ENCODE results near the gene TMEM50A. TPM values are rescaled to one million over a fixed set of nuclear protein-coding genes. Genes with fewer than 3 reads are reported as not detected.
"Not testable (repeated sequence)": the region's sequence is repeated elsewhere in the genome, so short reads cannot be mapped to it uniquely, and the experiment has no call there.

TMEM50A gene
- total RNA-seq, 1 donor from 2014 or later = 68.8 TPM

DNA sequence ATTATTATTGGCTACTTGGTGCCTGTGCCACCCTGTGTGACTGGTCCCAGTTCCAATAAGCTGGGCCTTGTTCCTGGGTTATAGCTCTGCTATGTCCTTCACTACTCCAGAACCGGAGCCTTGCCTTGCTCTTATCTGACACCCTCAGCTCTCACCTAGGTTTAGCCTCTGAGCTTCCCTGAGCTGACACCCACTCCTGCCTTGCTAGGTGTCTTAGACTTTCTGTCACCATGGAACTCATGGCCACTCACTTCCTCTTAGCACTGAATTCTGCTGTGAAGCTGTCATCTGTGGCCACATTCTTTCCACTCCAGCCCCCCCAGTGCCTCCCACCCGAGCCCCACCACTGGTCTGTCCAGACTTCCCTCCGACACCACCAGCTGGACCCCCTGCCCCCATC, 51.6 kb downstream of the TMEM50A start:
- H3K36me3 ChIP-seq; H3K9me3 ChIP-seq; intact Hi-C loops (cut with DNase I); H3K27ac ChIP-seq; H3K4me3 ChIP-seq; H3K27me3 ChIP-seq; H3K4me1 ChIP-seq: not testable (repeated sequence)
- peak in 1 of 2 donors; percentile 25 for DNase-seq (ENCODE audit: extremely low spot score in 2 of 2)

GRCh38 chr1:25392841-25393240, 54.7 kb downstream of the TMEM50A start:
- TF ChIP-seq POLR2A (IDR thresholded peaks at IDR 0.05) (no peak), CTCF (IDR thresholded peaks at IDR 0.05) (no peak)
- H3K4me1 ChIP-seq = no peaks in the 10 kb centered on the region
- no peaks in the 10 kb centered on the region for H3K36me3 ChIP-seq
- H3K27me3 ChIP-seq = no peaks in the 10 kb centered on the region
- no peaks in the 10 kb centered on the region for H3K9me3 ChIP-seq
- no peak overlapping the region for H3K4me3 ChIP-seq
- DNase-seq (ENCODE audit: extremely low spot score in 2 of 2) = no peak
- no peak overlapping the region for H3K27ac ChIP-seq
- intact Hi-C loops (cut with DNase I) = no loop called here

DNA sequence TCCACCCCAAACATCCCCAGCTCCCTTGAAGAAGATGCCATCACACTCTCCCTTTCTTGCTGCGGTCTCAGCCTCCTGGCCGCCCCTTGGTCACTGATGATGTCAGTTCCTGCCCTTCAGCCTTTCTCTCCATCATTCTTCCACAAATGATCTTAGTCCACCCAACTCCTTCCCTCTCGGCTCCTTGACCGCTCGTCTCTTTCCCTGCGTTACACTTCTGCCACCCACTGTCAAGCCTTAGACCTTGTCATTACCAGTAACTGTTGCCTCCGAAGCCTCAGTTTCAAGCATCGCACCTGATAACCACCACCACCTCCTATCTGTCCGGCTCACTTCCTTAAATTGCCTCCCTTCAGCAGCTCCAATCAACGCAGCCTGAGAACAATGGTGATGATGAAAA, 59.4 kb downstream of the TMEM50A start:
- intact Hi-C loops (cut with DNase I); H3K4me1 ChIP-seq; H3K36me3 ChIP-seq; H3K27me3 ChIP-seq; H3K9me3 ChIP-seq; DNase-seq (ENCODE audit: extremely low spot score in 2 of 2); H3K4me3 ChIP-seq; H3K27ac ChIP-seq: not testable (repeated sequence)

- H3K27ac ChIP-seq; intact Hi-C loops (cut with DNase I); H3K4me1 ChIP-seq; DNase-seq (ENCODE audit: extremely low spot score in 2 of 2); H3K27me3 ChIP-seq; H3K4me3 ChIP-seq; H3K9me3 ChIP-seq; H3K36me3 ChIP-seq: not testable (repeated sequence)
These were observed 59.9 kb downstream of the TMEM50A start for GRCh38 chr1:25398079-25398478.

DNA sequence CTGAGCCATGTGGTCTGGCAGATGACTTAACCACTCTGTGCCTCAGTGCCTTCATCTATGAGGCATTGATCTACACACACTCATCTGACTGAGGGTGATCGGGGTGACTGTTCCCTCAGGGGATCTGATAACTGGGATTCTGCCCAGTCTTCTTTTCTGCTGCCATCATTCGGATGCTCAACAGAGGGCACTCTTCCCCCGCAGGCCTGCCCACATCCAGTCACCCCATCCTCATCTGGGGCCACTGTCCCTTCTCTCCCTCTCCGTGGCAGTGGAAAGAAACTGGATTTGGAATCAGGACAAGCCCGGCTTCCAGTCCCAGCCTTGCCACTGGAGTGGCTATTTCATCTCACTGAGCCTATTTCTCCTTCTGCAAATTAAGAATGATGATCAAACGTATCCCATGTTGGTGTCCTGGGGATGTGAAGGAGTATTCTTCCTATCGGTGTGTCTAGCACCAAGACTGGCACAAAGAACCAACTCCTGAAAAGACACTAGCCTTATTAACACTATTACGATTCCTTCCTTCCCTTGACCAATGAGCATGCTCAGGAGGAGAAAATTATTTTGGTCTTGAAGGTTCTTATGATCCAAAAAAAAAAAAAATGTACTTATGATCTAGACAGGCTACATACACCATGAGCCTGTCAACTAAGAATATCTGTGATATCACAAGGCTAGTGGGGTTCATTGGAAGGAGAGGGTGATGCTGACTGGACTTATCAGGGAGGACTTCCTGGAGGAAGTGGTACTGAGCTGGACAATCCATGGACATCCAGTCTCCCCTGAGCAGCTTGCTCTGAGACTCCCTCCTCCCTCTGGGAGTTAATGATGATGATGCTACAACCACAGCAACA, 65.0 kb downstream of the TMEM50A start:
- H3K27me3 ChIP-seq; H3K4me1 ChIP-seq; H3K9me3 ChIP-seq; H3K36me3 ChIP-seq; DNase-seq (ENCODE audit: extremely low spot score in 2 of 2); H3K4me3 ChIP-seq; intact Hi-C loops (cut with DNase I); H3K27ac ChIP-seq: not testable (repeated sequence)

GRCh38 chr1:25405731-25406305, 67.7 kb downstream of the TMEM50A start:
- H3K4me1 ChIP-seq; H3K36me3 ChIP-seq; H3K9me3 ChIP-seq; H3K27me3 ChIP-seq; DNase-seq (ENCODE audit: extremely low spot score in 2 of 2); H3K27ac ChIP-seq; H3K4me3 ChIP-seq; intact Hi-C loops (cut with DNase I): not testable (repeated sequence)

DNA sequence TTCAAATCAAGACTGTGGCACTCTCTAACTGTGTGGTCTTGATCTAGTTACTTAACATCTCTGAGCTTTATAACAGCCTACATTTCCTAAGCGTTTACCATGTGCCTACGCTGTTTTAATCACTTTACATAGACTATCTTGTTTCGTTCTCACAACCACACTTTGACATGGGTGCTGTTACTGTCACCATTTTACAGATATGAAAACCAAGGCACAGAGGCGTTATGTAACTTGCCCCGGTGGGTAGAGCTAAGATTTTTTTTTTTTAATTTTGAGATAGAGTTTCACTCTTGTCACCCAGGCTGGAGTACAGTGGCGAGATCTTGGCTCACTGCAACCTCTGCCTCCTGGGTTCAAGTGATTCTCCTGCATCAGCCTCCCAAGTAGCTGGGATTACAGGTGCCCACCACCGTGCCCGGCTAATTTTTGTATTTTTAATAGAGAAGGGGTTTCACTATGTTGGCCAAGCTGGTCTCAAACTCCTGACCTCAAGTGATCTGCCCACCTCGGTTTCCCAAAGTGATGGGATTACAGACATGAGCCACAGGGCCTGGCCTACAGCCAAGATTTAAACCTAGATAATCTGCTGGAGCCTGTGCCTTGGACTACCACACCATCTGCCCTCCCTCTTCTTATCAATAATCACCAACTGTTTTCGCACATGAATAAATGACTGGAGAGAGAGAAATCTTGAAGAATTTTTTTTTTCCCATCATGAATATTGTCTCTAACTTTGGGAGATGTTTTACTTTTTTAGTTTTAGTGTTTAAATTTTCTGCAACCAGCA, 71.7 kb downstream of the TMEM50A start:
- H3K4me3 ChIP-seq; DNase-seq (ENCODE audit: extremely low spot score in 2 of 2); H3K4me1 ChIP-seq; H3K9me3 ChIP-seq; H3K27ac ChIP-seq; H3K27me3 ChIP-seq; H3K36me3 ChIP-seq: not testable (repeated sequence)
- intact Hi-C loops (cut with DNase I) = loop anchor here (10.0 kb wide), 1 partner anchor 115 kb away; no protein-coding TSS in a partner anchor

Other genes with a start within 250 kb of the TMEM50A start
- gene SYF2, start 105.8 kb upstream of the TMEM50A start, total RNA-seq = 28.7 TPM
- 163 TPM for gene RSRP1, start 90.9 kb upstream of the TMEM50A start, total RNA-seq
- not detected for gene RHD, start 65.8 kb upstream of the TMEM50A start, total RNA-seq
- not detected for gene RHCE, start 82.5 kb downstream of the TMEM50A start, total RNA-seq
- gene MACO1, start 92.6 kb downstream of the TMEM50A start, total RNA-seq = 13.8 TPM
- gene LDLRAP1, start 205.3 kb downstream of the TMEM50A start, total RNA-seq = 22.3 TPM

Measured in vagina (tissue), 2 donors.